HG02610 (cell line): ENCODE results near the gene SELENOO.
"Not testable (repeated sequence)": the region's sequence is repeated elsewhere in the genome, so short reads cannot be mapped to it uniquely, and the experiment has no call there.

Experiments
- ATAC-seq: cut with Tn5 transposase; IDR thresholded peaks from one replicate; pipeline ENCODE4 v1.9.1; 2021; ENCODE audit warnings: mild to moderate bottlenecking, moderate library complexity; ENCODE audit not compliant: unreplicated experiment

Gene SELENOO, protein sequence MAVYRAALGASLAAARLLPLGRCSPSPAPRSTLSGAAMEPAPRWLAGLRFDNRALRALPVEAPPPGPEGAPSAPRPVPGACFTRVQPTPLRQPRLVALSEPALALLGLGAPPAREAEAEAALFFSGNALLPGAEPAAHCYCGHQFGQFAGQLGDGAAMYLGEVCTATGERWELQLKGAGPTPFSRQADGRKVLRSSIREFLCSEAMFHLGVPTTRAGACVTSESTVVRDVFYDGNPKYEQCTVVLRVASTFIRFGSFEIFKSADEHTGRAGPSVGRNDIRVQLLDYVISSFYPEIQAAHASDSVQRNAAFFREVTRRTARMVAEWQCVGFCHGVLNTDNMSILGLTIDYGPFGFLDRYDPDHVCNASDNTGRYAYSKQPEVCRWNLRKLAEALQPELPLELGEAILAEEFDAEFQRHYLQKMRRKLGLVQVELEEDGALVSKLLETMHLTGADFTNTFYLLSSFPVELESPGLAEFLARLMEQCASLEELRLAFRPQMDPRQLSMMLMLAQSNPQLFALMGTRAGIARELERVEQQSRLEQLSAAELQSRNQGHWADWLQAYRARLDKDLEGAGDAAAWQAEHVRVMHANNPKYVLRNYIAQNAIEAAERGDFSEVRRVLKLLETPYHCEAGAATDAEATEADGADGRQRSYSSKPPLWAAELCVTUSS

GRCh38 chr22:50200461-50201190, at the start of gene SELENOO:
SELENOO (plus strand) TSS chr22:50201011; CDS start chr22:50201037, 26 bp downstream.
- peak; percentile 68 for ATAC-seq

DNA sequence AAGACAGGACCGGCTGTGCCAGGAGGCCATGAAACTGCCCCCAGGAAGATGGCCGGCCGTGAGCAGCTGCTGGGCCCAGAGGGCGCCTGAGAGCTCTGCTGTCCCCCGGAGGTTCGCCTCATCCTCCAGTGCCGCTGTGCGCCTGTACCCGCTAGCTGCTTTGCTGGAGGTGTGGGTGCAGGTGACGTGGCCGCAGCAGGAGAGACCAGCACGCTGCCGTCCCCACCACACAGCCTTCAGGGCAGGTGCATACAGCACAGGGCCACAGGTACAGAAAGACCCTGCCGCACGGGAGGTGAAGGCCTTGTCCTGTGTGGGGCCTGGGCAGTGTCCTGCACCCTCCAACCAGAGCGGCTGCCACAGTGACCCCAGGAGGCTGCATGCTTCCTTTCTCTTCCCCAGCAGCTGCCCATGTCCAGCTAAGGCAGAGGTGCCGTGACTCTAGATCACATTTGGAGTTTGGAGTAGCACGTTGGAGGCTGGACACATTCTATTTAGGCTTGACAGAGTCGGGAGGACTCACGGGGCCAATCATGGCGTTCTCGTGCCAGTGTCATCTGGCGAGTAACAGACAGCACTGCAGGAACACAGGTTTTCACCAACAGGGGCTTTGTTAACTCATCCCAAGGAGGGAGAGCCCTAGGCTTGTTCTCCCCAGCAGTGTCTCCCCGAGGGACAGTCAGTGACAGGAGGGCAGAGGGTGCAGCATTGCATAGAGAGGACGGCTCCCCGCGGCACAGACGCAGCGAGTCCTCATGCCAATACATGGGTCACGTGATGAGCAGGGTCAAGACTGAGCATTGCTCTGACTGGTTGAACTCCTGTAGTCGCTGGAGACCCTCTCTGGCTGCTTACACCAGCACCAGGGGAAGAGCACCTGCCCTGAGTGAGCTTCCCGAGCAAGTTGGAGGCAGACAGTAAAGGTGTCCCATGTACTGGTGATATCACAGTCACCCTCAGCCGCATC, 49.0 kb upstream of the SELENOO start:
- no peak for ATAC-seq

DNA sequence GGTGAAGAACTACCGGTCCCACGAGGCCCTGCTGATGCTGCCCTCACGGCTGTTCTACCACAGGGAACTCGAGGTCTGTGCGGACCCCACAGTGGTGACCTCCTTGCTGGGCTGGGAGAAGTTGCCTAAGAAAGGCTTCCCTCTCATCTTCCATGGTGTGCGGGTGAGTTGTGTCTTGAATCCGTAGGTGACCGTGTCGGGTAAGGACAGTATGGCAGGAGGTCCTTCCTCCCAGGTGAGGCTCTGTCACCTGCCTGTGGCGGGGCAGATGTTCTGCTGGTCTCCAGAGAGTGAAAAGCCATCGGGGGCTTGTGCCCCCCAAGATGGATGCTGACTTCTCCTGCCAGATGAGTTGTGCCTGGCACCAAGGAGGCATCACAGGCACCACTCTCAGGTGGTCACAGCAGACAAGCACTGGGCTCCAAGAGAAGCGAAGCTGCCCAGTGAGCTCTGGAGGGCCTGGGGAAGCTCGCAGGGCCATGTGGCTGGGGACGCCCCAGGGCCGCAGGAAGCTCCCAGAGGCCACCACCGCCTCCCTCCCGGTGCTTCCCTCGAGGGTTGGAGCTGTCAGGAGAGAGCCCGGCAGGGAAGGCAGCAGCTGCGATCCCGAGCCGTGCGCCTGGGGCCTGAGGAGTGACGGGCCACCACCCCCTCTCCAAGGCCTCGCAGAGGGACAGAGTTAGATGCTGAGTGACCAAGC, 47.6 kb upstream of the SELENOO start:
- no peak for ATAC-seq

DNA sequence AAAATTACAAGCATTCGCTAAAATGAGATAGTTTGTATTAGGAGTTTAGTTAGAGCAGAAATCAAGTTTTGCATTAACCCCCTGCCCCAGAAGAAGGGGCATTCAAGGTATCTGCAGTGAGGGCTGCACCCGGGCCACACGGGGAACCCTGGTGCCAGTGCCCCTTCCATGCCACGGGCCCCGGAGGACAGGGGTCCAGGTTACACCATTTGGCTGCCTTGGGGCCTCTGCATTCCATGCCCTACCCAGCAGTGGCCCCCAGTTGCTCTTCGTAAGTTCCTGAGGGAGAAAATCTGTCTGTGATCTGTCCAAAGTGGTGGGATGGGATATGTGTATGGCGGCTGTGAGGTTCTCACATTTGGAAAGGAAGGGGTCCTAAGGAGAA, 47.1 kb upstream of the SELENOO start:
- no peak for ATAC-seq

DNA sequence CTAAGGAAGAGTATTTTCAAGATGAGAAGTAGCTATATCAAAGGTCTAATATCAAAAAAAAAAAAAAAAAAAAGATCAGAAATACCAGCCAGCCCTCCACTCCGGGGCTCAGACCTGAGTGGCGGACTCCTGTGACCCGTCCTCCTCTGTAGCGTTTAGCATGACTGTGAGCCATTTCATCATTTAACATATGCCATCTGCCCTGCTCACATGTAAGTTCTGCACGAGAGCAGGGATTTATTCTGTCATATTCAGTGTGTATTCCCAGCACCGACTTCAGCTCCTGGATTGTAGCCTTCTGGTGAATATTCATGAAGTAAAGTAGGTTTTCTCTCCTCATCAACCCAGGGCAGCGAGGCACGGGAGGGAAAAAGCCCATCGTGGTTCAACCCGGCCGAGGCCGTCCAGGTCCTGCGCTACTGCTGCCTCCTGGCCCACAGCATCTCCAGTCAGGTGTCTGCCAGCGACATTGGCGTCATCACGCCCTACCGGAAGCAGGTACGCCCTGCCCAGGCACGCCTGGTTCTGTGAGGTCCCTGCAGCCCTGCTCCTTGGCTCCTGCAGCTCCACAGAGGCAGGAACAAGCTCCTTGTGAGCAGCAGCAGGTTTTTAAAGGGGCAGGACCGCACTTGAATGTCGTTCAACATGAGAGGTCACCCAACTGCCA, 43.0 kb upstream of the SELENOO start:
- no peak for ATAC-seq

GRCh38 chr22:50160947-50161346, 39.9 kb upstream of the SELENOO start:
- no peak for ATAC-seq

DNA sequence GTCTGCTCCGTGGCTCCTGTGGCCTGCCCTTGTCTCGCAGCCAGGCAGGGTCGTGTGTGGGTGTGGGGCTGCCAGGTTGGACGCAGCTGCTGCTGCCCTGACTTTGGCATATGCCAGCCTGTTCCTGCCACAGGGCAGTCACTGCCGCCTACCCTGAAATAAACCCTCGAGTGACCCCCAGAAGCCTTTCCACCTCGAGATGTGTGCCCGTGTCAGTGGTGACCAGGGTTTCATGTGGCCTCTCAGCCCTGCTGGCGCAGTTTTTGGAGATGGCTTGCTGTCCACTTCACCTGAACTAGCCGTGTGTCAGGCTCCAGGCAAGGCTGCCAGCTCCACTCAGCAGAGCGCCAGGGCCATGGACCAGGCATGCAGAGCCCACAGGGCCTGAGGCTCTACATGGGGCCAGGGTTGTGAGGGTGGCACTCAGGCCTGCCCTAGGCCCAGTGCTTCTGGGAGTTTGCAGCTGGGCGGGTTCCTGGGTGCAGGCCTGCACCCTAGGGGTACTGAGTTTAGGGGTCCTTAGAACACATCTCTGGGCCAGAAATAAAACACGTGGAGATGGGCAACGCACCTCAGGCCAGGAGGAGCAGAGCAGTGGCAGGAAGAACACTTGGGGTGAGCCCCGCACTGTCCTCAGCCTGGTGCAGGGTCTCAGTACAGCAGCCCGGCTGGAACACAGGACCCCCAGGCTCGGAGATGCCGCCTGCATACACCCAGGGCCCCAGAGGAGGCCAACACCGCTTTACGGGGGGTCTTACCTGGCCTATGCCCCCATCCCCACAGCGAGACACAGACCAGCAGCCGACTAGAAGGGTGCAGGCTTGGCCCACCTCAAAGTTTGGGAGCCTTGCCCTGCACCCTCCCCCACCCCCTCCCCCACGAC, 39.1 kb upstream of the SELENOO start:
- no peak for ATAC-seq

DNA sequence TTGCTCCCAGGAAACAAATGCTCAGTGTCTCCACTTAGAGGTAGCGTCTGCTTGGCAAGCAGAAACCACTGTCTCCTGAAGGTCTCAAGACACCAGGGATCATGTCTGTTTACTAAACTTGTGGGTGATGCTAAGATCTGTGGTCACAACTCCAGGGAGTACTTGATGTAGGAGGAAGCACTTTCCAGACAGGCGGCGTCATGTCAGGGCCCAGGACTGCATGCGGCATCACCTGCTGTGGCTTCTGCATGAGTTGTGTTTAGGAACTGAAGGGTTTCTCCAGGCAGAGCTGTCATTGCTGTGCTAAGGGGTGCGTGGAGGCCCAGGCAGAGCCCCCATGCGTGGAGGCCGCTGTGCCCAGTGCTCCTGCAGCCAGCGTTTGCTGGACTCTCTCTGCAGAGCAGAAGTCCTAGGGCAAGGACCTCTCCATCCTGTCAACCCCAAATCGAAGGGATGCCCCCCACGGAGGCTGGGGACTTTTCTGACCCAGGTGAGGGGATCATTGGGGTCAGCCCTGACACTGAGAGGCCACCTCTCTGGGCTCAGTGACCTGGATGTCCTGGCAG, 38.3 kb upstream of the SELENOO start:
- no peak for ATAC-seq

DNA sequence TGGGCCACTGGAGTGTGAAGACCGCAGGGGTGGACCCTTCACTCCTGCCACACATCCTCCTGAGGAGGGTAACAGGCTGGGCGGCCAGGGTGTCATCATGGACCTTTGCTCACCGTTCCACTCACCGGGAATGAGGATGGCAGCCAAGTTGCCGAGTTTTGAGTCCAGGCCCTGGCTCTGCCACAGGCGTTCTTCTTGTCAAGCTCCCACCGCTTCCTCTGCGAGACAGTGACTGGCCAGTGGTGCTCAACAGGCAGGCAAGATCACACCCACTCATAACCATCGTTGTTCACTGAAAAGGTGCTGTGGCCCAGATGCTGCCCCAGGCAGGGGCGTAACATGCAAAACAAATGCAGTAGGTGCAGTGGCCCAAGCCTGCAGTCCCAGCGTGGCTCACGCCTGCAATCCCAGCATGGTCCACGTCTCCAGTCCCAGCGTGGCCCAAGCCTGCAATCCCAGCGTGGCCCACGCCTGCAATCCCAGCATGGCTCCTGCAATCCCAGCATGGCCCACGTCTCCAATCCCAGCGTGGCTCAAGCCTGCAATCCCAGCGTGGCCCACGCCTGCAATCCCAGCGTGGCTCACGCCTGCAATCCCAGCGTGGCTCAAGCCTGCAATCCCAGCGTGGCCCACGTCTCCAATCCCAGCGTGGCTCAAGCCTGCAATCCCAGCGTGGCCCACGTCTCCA, 35.2 kb upstream of the SELENOO start:
- no peak for ATAC-seq

- ATAC-seq, result no peak
Measured at GRCh38 chr22:50167689-50168489, 32.9 kb upstream of the SELENOO start.

DNA sequence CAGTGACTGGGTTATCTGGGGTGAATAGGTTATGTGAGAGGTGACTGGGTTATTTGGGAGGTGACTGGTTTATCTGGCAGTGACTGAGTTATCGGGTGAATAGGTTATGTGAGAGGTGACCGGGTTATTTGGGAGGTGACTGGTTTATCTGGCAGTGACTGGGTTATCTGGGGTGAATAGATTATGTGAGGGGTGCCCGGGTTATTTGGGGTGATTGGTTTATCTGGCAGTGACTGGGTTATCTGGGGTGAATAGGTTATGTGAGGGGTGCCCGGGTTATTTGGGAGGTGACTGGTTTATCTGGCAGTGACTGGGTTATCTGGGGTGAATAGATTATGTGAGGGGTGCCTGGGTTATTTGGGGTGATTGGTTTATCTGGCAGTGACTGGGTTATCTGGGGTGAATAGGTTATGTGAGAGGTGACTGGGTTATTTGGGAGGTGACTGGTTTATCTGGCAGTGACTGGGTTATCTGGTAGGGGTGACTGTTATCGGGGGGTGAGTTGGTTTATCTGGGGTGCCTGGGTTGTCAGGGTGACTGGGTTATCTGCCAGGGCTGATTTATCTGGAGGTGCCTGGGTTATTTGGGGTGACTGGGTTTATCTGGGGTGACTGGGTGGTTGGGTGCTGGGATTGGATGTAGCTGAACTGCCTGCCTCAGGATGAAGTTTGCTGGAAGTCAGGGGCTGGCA, 32.2 kb upstream of the SELENOO start:
- ATAC-seq, result not testable (repeated sequence)

- no peak for ATAC-seq
Measured at GRCh38 chr22:50169181-50169759, 31.5 kb upstream of the SELENOO start.

DNA sequence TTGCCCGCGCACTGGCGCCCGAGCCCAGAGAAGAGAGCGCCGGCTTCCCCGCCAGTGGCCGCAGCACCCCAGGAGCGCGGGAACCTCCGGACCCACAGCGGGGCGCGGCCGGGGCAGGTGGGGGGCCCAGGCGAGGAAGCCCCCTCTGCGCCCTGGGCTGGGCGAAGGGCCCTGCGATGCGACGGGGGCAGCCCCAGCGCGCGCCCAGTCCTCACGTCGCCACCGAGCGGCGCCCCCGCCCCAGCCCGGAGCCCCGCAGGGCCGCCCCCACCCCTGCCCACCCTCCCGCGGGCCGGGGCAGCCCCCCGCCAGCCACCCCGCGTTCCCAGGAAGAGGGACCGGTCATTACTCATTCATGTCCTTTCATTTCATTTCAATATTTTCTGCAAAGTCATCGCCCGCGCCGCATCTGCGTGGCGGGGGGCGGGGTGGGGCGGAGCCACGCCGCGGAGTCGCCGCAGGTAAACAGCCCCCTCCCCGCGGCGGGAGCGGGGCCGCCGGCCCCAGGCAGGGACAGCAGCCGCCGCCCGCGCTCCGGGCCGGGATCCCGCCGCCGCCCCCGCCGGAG, 31.0 kb upstream of the SELENOO start:
- no peak for ATAC-seq

GRCh38 chr22:50170453-50171318, 30.1 kb upstream of the SELENOO start, which contains the start of gene PANX2:
PANX2 (plus strand) TSS chr22:50170731; CDS start chr22:50170731, 0 bp downstream.
- ATAC-seq, result no peak
